HG03457 (cell line): ENCODE data around the gene PRRX2.
"Not testable (repeated sequence)": the region's sequence is repeated elsewhere in the genome, so short reads cannot be mapped to it uniquely, and the experiment has no call there.

Source experiments
- ATAC-seq: cut with Tn5 transposase; IDR thresholded peaks from one replicate; pipeline ENCODE4 v1.9.1; 2021; ENCODE audit warnings: moderate number of reproducible peaks; ENCODE audit not compliant: unreplicated experiment

PRRX2 gene

GRCh38 chr9:129726322-129727160, 61.1 kb downstream of the PRRX2 start:
- ATAC-seq, result no peak

- ATAC-seq, result no peak
Observed at GRCh38 chr9:129728744-129729143, 63.3 kb downstream of the PRRX2 start.

- ATAC-seq, result no peak
Observed at GRCh38 chr9:129731477-129732085, 66.1 kb downstream of the PRRX2 start.

- ATAC-seq, result no peak
Observed at GRCh38 chr9:129732100-129732499, 66.7 kb downstream of the PRRX2 start.

GRCh38 chr9:129732946-129733631, 67.6 kb downstream of the PRRX2 start:
- ATAC-seq, result no peak

GRCh38 chr9:129733632-129733953, 68.1 kb downstream of the PRRX2 start:
- no peak for ATAC-seq

GRCh38 chr9:129735546-129735945, 70.1 kb downstream of the PRRX2 start:
- ATAC-seq, result no peak

GRCh38 chr9:129736334-129736733, 70.9 kb downstream of the PRRX2 start:
- ATAC-seq, result no peak

GRCh38 chr9:129737479-129738274, 72.2 kb downstream of the PRRX2 start:
- ATAC-seq, result no peak

GRCh38 chr9:129739432-129739831, 74.0 kb downstream of the PRRX2 start:
- no peak for ATAC-seq

- no peak for ATAC-seq
Observed at GRCh38 chr9:129740174-129740573, 74.7 kb downstream of the PRRX2 start.

GRCh38 chr9:129740666-129741464, 75.4 kb downstream of the PRRX2 start:
- ATAC-seq, result no peak

GRCh38 chr9:129745200-129745599, 79.8 kb downstream of the PRRX2 start:
- no peak for ATAC-seq

GRCh38 chr9:129746092-129746777, 80.8 kb downstream of the PRRX2 start:
- no peak for ATAC-seq

- ATAC-seq, result no peak
Observed at GRCh38 chr9:129748249-129748648, 82.8 kb downstream of the PRRX2 start.

GRCh38 chr9:129749052-129749451, 83.6 kb downstream of the PRRX2 start:
- ATAC-seq, result not testable (repeated sequence)

GRCh38 chr9:129749575-129749974, 84.1 kb downstream of the PRRX2 start:
- no peak for ATAC-seq

- no peak for ATAC-seq
Observed at GRCh38 chr9:129750013-129750638, 84.7 kb downstream of the PRRX2 start.
